ENCODE data around the gene AJUBA. TPM values are rescaled to one million over a fixed set of nuclear protein-coding genes. Genes with fewer than 3 reads are reported as not detected.

AJUBA gene
- total RNA-seq, 2 experiments from 2014 or later = 0.41 to 1.2 TPM

- ATAC-seq = no peak
Measured at GRCh38 chr14:23002592-23002991, 20.2 kb upstream of the AJUBA start.

GRCh38 chr14:23000860-23001259 is 18.5 kb upstream of the AJUBA start:
- no peak for DNase-seq
- Mint-ChIP-seq H3K27me3 (no peaks in the 10 kb centered on the region), H3K27ac (no peak overlapping the region), H3K4me1 (peaks cover 7% of the 10 kb centered on the region), H3K36me3 (peaks cover 1% of the 10 kb centered on the region), H3K9me3 (ENCODE audit: low read depth) (no peaks in the 10 kb centered on the region), H3K4me3 (no peak overlapping the region)
- CTCF ChIA-PET = interaction anchor here (1.5 to 25.7 kb wide), 3 partner anchors 14 to 59 kb away, joined by 4 to 867 read pairs (median 14); partner anchors contain the start of gene CDH24
- no peak for ATAC-seq

More at GRCh38 chr14:23002592-23002991, 20.2 kb upstream of the AJUBA start:
- Mint-ChIP-seq H3K27ac (no peak overlapping the region), H3K4me1 (peaks cover 21% of the 10 kb centered on the region), H3K36me3 (peaks cover 1% of the 10 kb centered on the region), H3K4me3 (no peak overlapping the region), H3K27me3 (no peaks in the 10 kb centered on the region), H3K9me3 (ENCODE audit: low read depth) (no peaks in the 10 kb centered on the region)
- CTCF ChIA-PET = interaction anchor here (0.6 to 25.7 kb wide), 4 partner anchors 9 to 57 kb away, joined by 3 to 867 read pairs (median 10); partner anchors contain the start of genes CDH24 and HAUS4
- no peak for DNase-seq

- CTCF ChIA-PET = interaction anchor here (0.6 to 25.7 kb wide), 4 partner anchors 14 to 1384 kb away, joined by 3 to 867 read pairs (median 63); partner anchors contain the start of genes AJUBA and CDH24
- no peaks in the 10 kb centered on the region for H3K36me3 Mint-ChIP-seq
- H3K27ac Mint-ChIP-seq = no peak overlapping the region
- ATAC-seq (no peak), DNase-seq (no peak)
- no peaks in the 10 kb centered on the region for H3K27me3 Mint-ChIP-seq
- H3K9me3 Mint-ChIP-seq (ENCODE audit: low read depth) = no peaks in the 10 kb centered on the region
- no peak overlapping the region for H3K4me3 Mint-ChIP-seq
- no peaks in the 10 kb centered on the region for H3K4me1 Mint-ChIP-seq
Measured at GRCh38 chr14:22998329-22999012, 16.1 kb upstream of the AJUBA start.

- ATAC-seq = no peak
Measured at GRCh38 chr14:22997676-22998323, 15.4 kb upstream of the AJUBA start.

GRCh38 chr14:22996768-22997654 is 14.7 kb upstream of the AJUBA start:
- Mint-ChIP-seq H3K4me3 (no peak overlapping the region), H3K9me3 (ENCODE audit: low read depth) (no peaks in the 10 kb centered on the region), H3K27me3 (no peaks in the 10 kb centered on the region), H3K36me3 (peaks cover 3% of the 10 kb centered on the region), H3K27ac (no peak overlapping the region), H3K4me1 (no peaks in the 10 kb centered on the region)
- ATAC-seq (no peak), DNase-seq (no peak)
- CTCF ChIA-PET = interaction anchor here (0.7 to 25.7 kb wide), 6 partner anchors 10 to 63 kb away, joined by 3 to 867 read pairs (median 41); partner anchors contain the start of genes AJUBA, CDH24 and PSMB5

More at GRCh38 chr14:22997676-22998323, 15.4 kb upstream of the AJUBA start:
- H3K9me3 Mint-ChIP-seq (ENCODE audit: low read depth) = no peaks in the 10 kb centered on the region
- no peaks in the 10 kb centered on the region for H3K27me3 Mint-ChIP-seq
- H3K27ac Mint-ChIP-seq = no peak overlapping the region
- CTCF ChIA-PET = interaction anchor here (0.6 to 25.7 kb wide), 5 partner anchors 9 to 1383 kb away, joined by 3 to 867 read pairs (median 57); partner anchors contain the start of genes AJUBA and CDH24
- DNase-seq = no peak
- peaks cover 3% of the 10 kb centered on the region for H3K36me3 Mint-ChIP-seq
- no peak overlapping the region for H3K4me3 Mint-ChIP-seq
- no peaks in the 10 kb centered on the region for H3K4me1 Mint-ChIP-seq

GRCh38 chr14:22995889-22996625 is 13.7 kb upstream of the AJUBA start:
- peaks cover 3% of the 10 kb centered on the region for H3K36me3 Mint-ChIP-seq
- CTCF ChIA-PET = interaction anchor here (0.7 to 25.7 kb wide), 13 partner anchors 11 to 82 kb away, joined by 3 to 867 read pairs (median 7); partner anchors contain the start of genes AJUBA, CDH24, PRMT5 and PSMB5
- no peak overlapping the region for H3K4me3 Mint-ChIP-seq
- no peaks in the 10 kb centered on the region for H3K4me1 Mint-ChIP-seq
- no peak overlapping the region for H3K27ac Mint-ChIP-seq
- DNase-seq = no peak
- H3K27me3 Mint-ChIP-seq = no peaks in the 10 kb centered on the region
- ATAC-seq = no peak
- no peaks in the 10 kb centered on the region for H3K9me3 Mint-ChIP-seq (ENCODE audit: low read depth)

GRCh38 chr14:22994762-22995275 is 12.5 kb upstream of the AJUBA start:
- Mint-ChIP-seq H3K27me3 (no peaks in the 10 kb centered on the region), H3K4me3 (no peak overlapping the region), H3K27ac (no peak overlapping the region), H3K4me1 (no peaks in the 10 kb centered on the region), H3K36me3 (peaks cover 4% of the 10 kb centered on the region), H3K9me3 (ENCODE audit: low read depth) (no peaks in the 10 kb centered on the region)
- CTCF ChIA-PET = interaction anchor here (0.7 to 25.7 kb wide), 31 partner anchors 10 to 1487 kb away, joined by 3 to 867 read pairs (median 4); partner anchors contain the start of genes ACIN1, AJUBA, C14orf119 and CDH24
- ATAC-seq (peak; percentile 73), DNase-seq (no peak)

- peaks cover 4% of the 10 kb centered on the region for H3K36me3 Mint-ChIP-seq
- no peak overlapping the region for H3K27ac Mint-ChIP-seq
- H3K4me1 Mint-ChIP-seq = no peaks in the 10 kb centered on the region
- no peak overlapping the region for H3K4me3 Mint-ChIP-seq
- no peak for DNase-seq
- ATAC-seq = no peak
- no peaks in the 10 kb centered on the region for H3K27me3 Mint-ChIP-seq
- H3K9me3 Mint-ChIP-seq (ENCODE audit: low read depth) = no peaks in the 10 kb centered on the region
- CTCF ChIA-PET = interaction anchor here (0.7 to 25.7 kb wide), 11 partner anchors 9 to 327 kb away, joined by 3 to 867 read pairs (median 5); partner anchors contain the start of genes AJUBA and CDH24
Measured at GRCh38 chr14:22993517-22993916, 11.2 kb upstream of the AJUBA start.

GRCh38 chr14:22991852-22992251 is 9.5 kb upstream of the AJUBA start:
- Mint-ChIP-seq H3K27me3 (no peaks in the 10 kb centered on the region), H3K27ac (no peak overlapping the region), H3K4me3 (no peak overlapping the region), H3K4me1 (no peaks in the 10 kb centered on the region), H3K9me3 (ENCODE audit: low read depth) (no peaks in the 10 kb centered on the region), H3K36me3 (peaks cover 4% of the 10 kb centered on the region)
- CTCF ChIA-PET = interaction anchor here (1.1 to 25.7 kb wide), 4 partner anchors 7 to 68 kb away, joined by 4 to 867 read pairs (median 52); partner anchors contain the start of genes AJUBA and CDH24
- DNase-seq (no peak), ATAC-seq (no peak)

GRCh38 chr14:22987291-22987690 is 4.9 kb upstream of the AJUBA start:
- no peak overlapping the region for H3K27ac Mint-ChIP-seq
- no peak for ATAC-seq
- H3K9me3 Mint-ChIP-seq (ENCODE audit: low read depth) = no peaks in the 10 kb centered on the region
- H3K36me3 Mint-ChIP-seq = peaks cover 1% of the 10 kb centered on the region
- no peak overlapping the region for H3K4me3 Mint-ChIP-seq
- no peaks in the 10 kb centered on the region for H3K4me1 Mint-ChIP-seq
- CTCF ChIA-PET = interaction anchor here (0.8 to 25.7 kb wide), 28 partner anchors 8 to 416 kb away, joined by 3 to 867 read pairs (median 9); partner anchors contain the start of genes CDH24, DAD1, PRMT5 and PSMB11
- H3K27me3 Mint-ChIP-seq = no peaks in the 10 kb centered on the region
- no peak for DNase-seq

GRCh38 chr14:22986508-22987054 is 4.2 kb upstream of the AJUBA start:
- Mint-ChIP-seq H3K4me3 (no peak overlapping the region), H3K4me1 (no peaks in the 10 kb centered on the region), H3K27me3 (no peaks in the 10 kb centered on the region), H3K27ac (no peak overlapping the region), H3K9me3 (ENCODE audit: low read depth) (no peaks in the 10 kb centered on the region), H3K36me3 (peaks cover 1% of the 10 kb centered on the region)
- DNase-seq (peak; percentile 93), ATAC-seq (peak; percentile 62)
- CTCF ChIA-PET = interaction anchor here (0.7 to 25.7 kb wide), 52 partner anchors 9 to 430 kb away, joined by 3 to 867 read pairs (median 5); partner anchors contain the start of genes ACIN1, C14orf119, CDH24 and DAD1

All from activated CD8-positive, alpha-beta memory T cell treated with anti-CD3 and anti-CD28 coated beads, Interleukin-2, amount 10 ng/mL, durations not matched to agents 7 days and 5 days (primary cell).